Hepatocyte (in vitro differentiated cells): ENCODE results near the gene RPTOR. TPM values are rescaled to one million over a fixed set of nuclear protein-coding genes. Genes with fewer than 3 reads are reported as not detected.
A peak's percentile ranks its signal among the peaks of the same experiment; 100 is the strongest.

Source experiments
- DNase-seq: peaks from one replicate; pipeline ENCODE4 v3.0.0-alpha.2; 2016; ENCODE audit warnings: low spot score
- H2AFZ ChIP-seq: fragments of 200-600 bp; sonication (generic); 2 replicates; pipeline ENCODE4 v1.6.0; 2016; ENCODE audit warnings: antibody characterized with exemption, mild to moderate bottlenecking
- H3K27ac ChIP-seq: fragments of 200-600 bp; sonication (generic); 2 replicates; pipeline ENCODE4 v1.5.1; 2016; ENCODE audit warnings: mild to moderate bottlenecking
- H3K27me3 ChIP-seq: fragments of 200-600 bp; sonication (generic); 2 replicates; pipeline ENCODE4 v1.6.1; 2016
- H3K36me3 ChIP-seq: fragments of 200-600 bp; sonication (generic); replicated peaks from 2 replicates; pipeline ENCODE4 v1.5.1; 2016; ENCODE audit warnings: low read depth; ENCODE audit not compliant: insufficient read depth
- H3K4me1 ChIP-seq: fragments of 200-600 bp; sonication (generic); 2 replicates; pipeline ENCODE4 v1.5.1; 2016; ENCODE audit warnings: mild to moderate bottlenecking, moderate library complexity; ENCODE audit not compliant: insufficient read depth
- H3K4me2 ChIP-seq: fragments of 200-600 bp; sonication (generic); 2 replicates; pipeline ENCODE4 v1.6.0; 2016
- H3K4me3 ChIP-seq: fragments of 200-600 bp; sonication (generic); 2 replicates; pipeline ENCODE4 v1.5.1; 2016; ENCODE audit warnings: mild to moderate bottlenecking
- H3K79me2 ChIP-seq: fragments of 200-600 bp; sonication (generic); 2 replicates; pipeline ENCODE4 v1.6.0; 2017; ENCODE audit warnings: mild to moderate bottlenecking
- H3K9me2 ChIP-seq: fragments of 200-600 bp; sonication (generic); replicated peaks from 2 replicates; pipeline ENCODE4 v1.6.0; 2017; ENCODE audit warnings: mild to moderate bottlenecking; ENCODE audit not compliant: insufficient read depth
- H3K9me3 ChIP-seq: fragments of 200-600 bp; sonication (generic); 2 replicates; pipeline ENCODE4 v1.5.1; 2016; ENCODE audit warnings: low read depth, mild to moderate bottlenecking
- H4K20me1 ChIP-seq: fragments of 200-600 bp; sonication (generic); 2 replicates; pipeline ENCODE4 v1.6.0; 2016; ENCODE audit warnings: mild to moderate bottlenecking; ENCODE audit not compliant: insufficient read depth, poor library complexity, severe bottlenecking
- CTCF ChIP-seq: fragments of 200-600 bp; sonication (generic); IDR thresholded peaks from 2 replicates; pipeline ENCODE4 v1.5.1; 2016; ENCODE audit warnings: antibody characterized with exemption, mild to moderate bottlenecking; ENCODE audit not compliant: poor library complexity
- EZH2 ChIP-seq: fragments of 200-600 bp; sonication (generic); IDR thresholded peaks from 2 replicates; pipeline ENCODE4 v1.6.1; 2016; ENCODE audit warnings: antibody characterized with exemption, mild to moderate bottlenecking, borderline replicate concordance
- EZH2phosphoT487 ChIP-seq: fragments of 200-600 bp; sonication (generic); IDR thresholded peaks from one replicate; pipeline ENCODE4 v1.6.1; 2018; ENCODE audit warnings: antibody characterized with exemption, mild to moderate bottlenecking, low read depth, moderate library complexity; ENCODE audit not compliant: unreplicated experiment, severe bottlenecking
- WGBS: methylation state at CpG from one replicate; pipeline ENCODE4 v1.1.6; 2016; ENCODE audit warnings: low lambda C conversion rate; ENCODE audit errors: missing lambda C conversion rate; 5-methylcytosine and 5-hydroxymethylcytosine counted together
- polyA plus RNA-seq: library from polyadenylated mRNA; unstranded; fragments of >200 nt; fragmentation: Nextera tagmentation; extraction: Ambion mirVana; gene quantifications from 2 replicates; pipeline ENCODE4 v1.2.1, GENCODE V29; 2016
- total RNA-seq: library from RNA; depleted of rRNA; stranded (reverse); fragments of >200 nt; gene quantifications from 2 replicates; pipeline ENCODE4 v1.2.3, GENCODE V29; 2014

The RPTOR gene
- total and polyA plus RNA-seq, 2 experiments from 2014 or later: 14.1 to 20.6 TPM

- peaks cover 3% of the 10 kb centered on the region for H4K20me1 ChIP-seq
- no peak overlapping the region for H3K4me2 ChIP-seq
- peaks cover 11% of the 10 kb centered on the region for H3K4me1 ChIP-seq
- no peaks in the 10 kb centered on the region for H3K36me3 ChIP-seq
- H3K4me3 ChIP-seq: no peak overlapping the region
- no peak overlapping the region for H2AFZ ChIP-seq
- no peaks in the 10 kb centered on the region for H3K9me2 ChIP-seq
- H3K27ac ChIP-seq: no peak overlapping the region
- no peak for DNase-seq
- TF ChIP-seq EZH2phosphoT487 (no peak), EZH2 (no peak), CTCF (no peak)
- H3K27me3 ChIP-seq: no peaks in the 10 kb centered on the region
- H3K9me3 ChIP-seq: no peaks in the 10 kb centered on the region
- peaks cover 44% of the 10 kb centered on the region for H3K79me2 ChIP-seq
- 82% methylated on average over 35 of the region's 35 CpGs for WGBS
Measured at GRCh38 chr17:80720610-80721577, 176.3 kb downstream of the RPTOR start.

GRCh38 chr17:80722661-80723060 lies 178.0 kb downstream of the RPTOR start:
- peaks cover 3% of the 10 kb centered on the region for H4K20me1 ChIP-seq
- no peaks in the 10 kb centered on the region for H3K27me3 ChIP-seq
- H3K9me3 ChIP-seq: no peaks in the 10 kb centered on the region
- H3K4me2 ChIP-seq: no peak overlapping the region
- H2AFZ ChIP-seq: no peak overlapping the region
- H3K36me3 ChIP-seq: no peaks in the 10 kb centered on the region
- H3K9me2 ChIP-seq: no peaks in the 10 kb centered on the region
- no peak for DNase-seq
- 100% methylated on average over 3 of the region's 3 CpGs for WGBS
- no peak overlapping the region for H3K27ac ChIP-seq
- peaks cover 14% of the 10 kb centered on the region for H3K4me1 ChIP-seq
- no peak for TF ChIP-seq EZH2phosphoT487
- no peak for TF ChIP-seq EZH2
- no peak for TF ChIP-seq CTCF
- peaks cover 37% of the 10 kb centered on the region for H3K79me2 ChIP-seq
- H3K4me3 ChIP-seq: no peak overlapping the region

GRCh38 chr17:80724775-80725266 lies 180.2 kb downstream of the RPTOR start:
- peak; percentile 45 for DNase-seq
- peak overlapping the region; percentile 42 for H3K4me2 ChIP-seq
- H3K79me2 ChIP-seq: peaks cover 26% of the 10 kb centered on the region

More at GRCh38 chr17:80724775-80725266, 180.2 kb downstream of the RPTOR start:
- no peak overlapping the region for H3K4me3 ChIP-seq
- no peak overlapping the region for H2AFZ ChIP-seq
- no peaks in the 10 kb centered on the region for H3K27me3 ChIP-seq
- TF ChIP-seq EZH2phosphoT487: no peak
- no peak for TF ChIP-seq CTCF
- no peak for TF ChIP-seq EZH2
- peaks cover 19% of the 10 kb centered on the region for H3K4me1 ChIP-seq
- 83% methylated on average over 16 of the region's 16 CpGs for WGBS
- H3K27ac ChIP-seq: peak overlapping the region; percentile 85
- H4K20me1 ChIP-seq: peaks cover 3% of the 10 kb centered on the region
- H3K9me2 ChIP-seq: no peaks in the 10 kb centered on the region
- no peaks in the 10 kb centered on the region for H3K36me3 ChIP-seq
- H3K9me3 ChIP-seq: no peaks in the 10 kb centered on the region
